ENCODE data around the gene RAMP2.
"Not testable (repeated sequence)": the region's sequence is repeated elsewhere in the genome, so short reads cannot be mapped to it uniquely, and the experiment has no call there.

The RAMP2 gene

DNA sequence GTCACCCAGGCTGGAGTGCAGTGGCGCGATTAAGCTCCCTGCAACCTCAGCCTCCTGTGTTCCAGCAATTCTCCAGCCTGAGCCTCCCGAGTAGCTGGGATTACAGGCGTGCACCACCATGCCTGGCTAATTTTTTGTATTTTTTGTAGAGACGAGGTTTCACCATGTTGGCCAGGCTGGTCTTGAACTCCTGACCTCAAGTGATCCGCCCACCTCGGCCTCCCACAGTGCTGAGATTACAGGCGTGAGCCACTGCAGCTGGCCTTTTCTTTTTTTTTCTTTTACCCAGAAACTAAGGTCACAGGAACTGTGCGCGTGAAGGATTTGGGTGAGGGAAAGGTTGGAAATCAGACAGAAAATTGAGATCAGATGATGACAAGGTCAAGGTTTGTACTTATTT is 8.9 kb downstream of the RAMP2 start:
- not testable (repeated sequence) for DNase-seq

DNA sequence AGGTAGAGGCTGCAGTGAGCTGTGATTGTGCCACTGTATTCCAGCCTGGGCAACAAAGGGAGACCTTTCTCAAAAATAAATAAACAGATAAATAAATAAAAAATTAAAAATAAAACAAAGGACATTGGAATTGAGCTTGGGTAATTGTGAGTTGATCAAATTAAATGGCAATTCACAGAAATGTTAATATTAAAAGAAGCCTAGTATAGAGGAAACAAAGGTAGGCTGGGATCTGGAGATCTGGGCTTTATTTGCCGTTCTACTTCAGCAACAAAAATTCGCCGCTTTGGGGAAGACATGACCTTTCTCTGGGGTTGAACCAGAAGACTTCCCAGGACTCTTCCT is 11.9 kb downstream of the RAMP2 start:
- no peak for DNase-seq

DNA sequence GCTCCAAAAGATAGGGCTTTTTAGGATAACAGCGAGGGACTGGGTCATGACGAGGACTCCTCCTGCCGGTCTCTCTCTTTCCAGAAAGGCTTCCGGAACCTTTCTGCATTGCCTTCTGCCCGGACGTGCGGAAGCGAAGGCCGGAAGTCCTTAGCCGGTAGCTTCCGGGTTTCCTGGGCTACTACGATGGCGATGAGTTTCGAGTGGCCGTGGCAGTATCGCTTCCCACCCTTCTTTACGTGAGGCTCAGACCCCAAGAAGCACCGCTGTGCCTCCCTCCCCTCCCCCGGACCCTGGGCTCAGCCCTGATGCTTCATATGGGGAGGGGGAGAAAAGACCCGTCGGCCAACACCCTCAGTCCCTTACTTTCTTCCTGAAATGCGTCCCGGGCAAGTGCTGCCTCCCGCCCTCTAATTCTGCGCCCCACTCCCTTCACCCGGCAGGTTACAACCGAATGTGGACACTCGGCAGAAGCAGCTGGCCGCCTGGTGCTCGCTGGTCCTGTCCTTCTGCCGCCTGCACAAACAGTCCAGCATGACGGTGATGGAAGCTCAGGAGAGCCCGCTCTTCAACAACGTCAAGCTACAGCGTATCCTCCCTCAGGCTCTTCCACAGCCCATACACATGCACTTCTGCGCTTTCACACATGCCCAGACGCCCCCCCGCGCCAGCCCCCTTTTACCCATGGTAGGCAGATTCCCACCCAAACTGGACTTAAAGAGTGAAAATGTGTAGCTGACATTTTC is 12.4 kb downstream of the RAMP2 start, which contains the start of gene VPS25:
Gene VPS25 (plus strand): TSS at position 160 of the 746 bp plus-strand sequence. CDS start 27 bp downstream, at position 187.
- peak; percentile 86 for DNase-seq

DNA sequence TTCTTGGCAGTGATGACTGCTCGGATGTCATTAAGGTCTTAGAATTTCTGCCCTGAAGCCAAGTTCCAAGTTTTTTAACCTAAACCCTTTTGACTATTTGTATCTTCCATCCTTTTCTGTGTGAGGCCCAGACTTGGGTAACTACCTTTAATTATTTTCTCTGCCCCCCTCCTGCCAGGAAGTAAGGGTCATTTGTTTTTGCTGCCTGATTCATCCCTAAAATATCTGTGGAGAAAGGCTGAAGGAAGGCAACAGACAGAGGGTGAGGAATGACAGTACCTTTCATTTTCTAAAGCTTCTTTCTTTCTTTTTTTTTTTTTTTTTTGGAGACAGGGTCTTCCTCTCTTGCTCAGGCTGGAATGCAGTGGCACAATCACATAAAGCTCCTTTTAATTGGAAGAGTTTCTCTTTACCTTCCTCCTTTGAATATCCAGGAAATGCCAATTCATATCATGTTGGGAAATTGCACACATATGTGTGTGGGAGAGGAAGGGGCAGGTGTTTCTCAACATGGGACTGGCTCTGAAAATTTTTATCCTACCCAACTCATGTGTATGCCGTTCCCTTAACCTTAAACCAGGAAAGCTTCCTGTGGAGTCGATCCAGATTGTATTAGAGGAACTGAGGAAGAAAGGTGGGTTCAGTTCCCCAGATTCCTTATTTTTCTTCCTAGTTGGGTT is 13.2 kb downstream of the RAMP2 start:
- peak; percentile 56 for DNase-seq

DNA sequence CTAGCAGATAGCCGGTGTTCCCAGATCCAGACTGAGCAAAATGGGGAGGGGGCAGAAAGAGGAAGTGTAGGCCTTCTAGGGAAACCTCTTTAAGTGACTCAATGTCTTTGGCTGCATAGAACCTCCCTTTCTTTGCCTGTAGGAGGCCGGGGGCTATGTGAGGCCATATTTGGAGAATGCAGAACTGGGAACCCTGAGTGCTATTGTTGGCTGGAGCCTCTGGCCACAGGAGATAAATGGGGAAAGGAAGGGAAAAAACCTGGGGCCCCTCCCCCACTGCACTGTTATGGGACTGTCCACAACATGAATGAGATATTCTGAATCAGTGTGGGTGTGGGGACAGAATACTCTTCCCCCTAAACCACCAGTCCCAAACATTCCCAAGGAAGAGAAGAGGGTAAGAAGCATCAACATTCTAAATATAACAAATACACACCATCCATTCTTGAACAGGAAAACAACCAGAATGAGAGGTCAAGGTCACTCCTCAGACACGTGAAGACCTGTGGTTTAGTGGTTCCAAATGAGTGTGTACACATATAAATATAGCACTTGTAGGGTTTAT is 14.6 kb downstream of the RAMP2 start:
- peak; percentile 25 for DNase-seq

DNA sequence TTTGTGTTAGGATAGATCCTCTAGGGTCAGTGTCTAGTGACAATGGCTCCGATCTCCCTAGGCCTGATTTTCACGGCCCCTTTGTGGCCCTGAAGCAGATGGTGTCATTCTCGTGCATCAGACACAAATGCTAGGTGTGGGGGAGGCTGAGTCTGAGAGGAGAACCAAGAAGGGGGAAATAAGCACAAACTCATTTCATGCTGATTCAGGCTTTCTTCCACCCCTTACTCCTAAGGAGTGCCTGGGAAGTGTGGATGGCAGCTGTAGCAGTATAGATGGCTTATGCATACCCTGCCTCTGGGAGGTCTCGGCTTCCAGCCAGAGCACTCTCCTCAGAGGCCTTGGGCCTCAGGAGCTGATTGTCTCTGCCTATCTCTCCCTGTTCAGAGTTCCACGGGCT is 17.5 kb downstream of the RAMP2 start:
- no peak for DNase-seq

DNA sequence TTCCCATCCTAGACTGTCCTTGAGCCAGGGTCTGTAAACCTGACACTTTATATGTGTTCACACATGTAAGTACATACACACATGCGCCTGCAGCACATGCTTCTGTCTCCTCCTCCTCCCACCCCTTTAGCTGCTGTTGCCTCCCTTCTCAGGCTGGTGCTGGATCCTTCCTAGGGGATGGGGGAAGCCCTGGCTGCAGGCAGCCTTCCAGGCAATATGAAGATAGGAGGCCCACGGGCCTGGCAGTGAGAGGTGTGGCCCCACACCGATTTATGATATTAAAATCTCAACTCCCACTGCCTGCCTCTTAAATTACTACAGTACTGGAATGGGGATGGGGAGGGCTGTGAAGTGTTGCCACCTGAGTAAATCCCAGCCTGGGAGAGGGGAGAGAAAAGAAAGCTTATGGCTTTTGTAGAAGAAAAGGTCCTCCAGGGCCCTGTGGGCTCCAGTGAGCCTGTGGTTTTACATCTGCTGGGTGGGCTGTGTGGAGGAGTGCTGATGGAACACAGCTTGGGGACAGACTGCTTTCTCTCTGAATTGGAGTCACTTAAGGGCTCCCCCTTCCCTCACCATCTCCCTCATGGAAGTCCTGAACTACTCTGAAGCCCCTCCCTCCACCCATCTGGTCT is 18.4 kb downstream of the RAMP2 start:
- DNase-seq, result peak; percentile 31

DNA sequence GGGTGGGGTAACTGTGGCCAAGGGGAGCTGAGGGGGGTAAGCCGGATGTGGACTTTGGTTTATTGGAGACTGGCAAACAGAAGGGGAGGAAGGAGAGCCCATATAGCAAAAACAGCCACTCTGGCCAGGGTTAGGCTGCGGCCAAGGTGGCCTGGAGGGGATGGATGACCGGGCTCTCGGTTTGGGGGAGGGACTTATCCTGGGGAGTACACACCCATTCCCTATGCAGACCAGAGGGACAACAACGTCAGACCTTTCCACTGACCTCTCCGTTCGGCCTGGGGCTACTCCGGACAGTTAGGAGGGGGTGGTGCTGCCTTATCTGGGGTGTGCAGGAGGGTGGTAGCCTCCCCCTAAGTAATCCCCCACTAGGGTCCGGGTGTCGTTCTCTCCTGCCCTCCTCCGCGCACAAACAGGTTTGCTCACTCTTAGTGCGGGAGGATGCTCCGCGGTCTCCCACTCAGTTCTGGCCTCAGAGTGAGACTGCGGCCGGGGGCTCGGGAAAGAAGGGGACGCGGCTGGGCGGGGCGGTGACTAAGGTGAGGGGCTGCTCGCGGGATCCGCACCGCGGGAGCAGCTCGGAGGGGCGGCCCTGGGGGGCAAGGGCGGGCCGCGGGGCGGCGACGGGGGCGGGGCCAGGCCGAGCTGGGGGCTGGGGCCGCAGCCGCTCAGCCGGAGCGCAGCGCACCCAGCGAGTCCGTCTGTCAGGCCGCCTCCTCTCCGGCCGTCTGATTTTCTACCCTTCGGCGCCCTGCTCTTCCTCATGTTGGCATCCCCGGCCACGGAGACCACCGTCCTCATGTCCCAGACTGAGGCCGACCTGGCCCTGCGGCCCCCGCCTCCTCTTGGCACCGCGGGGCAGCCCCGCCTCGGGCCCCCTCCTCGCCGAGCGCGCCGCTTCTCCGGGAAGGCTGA is 19.2 kb downstream of the RAMP2 start, which contains the start of gene WNK4:
Gene WNK4 (plus strand): TSS at position 675 of the 915 bp plus-strand sequence. CDS start 89 bp downstream, at position 764.
- peak; percentile 53 for DNase-seq

DNA sequence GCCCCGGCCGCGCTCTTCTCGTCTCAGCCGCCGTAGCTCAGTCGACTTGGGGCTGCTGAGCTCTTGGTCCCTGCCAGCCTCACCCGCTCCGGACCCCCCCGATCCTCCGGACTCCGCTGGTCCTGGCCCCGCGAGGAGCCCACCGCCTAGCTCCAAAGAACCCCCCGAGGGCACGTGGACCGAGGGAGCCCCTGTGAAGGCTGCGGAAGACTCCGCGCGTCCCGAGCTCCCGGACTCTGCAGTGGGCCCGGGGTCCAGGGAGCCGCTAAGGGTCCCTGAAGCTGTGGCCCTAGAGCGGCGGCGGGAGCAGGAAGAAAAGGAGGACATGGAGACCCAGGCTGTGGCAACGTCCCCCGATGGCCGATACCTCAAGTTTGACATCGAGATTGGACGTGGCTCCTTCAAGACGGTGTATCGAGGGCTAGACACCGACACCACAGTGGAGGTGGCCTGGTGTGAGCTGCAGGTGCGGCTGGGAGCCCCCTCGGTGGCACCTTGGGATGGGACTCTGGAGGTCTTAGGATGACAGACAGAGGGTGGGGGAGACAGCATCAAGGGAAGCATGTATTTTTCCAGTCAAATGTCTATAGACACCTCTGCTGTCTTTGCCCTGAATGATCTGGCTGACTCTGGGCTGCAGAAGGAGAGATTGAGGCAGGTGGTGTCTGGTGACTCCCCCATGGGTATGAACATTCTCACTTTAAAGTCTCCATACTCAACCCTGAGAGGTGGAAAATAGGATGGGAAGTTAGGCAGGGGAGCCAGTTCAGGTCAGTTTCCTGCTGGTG is 20.0 kb downstream of the RAMP2 start:
- DNase-seq, result no peak

DNA sequence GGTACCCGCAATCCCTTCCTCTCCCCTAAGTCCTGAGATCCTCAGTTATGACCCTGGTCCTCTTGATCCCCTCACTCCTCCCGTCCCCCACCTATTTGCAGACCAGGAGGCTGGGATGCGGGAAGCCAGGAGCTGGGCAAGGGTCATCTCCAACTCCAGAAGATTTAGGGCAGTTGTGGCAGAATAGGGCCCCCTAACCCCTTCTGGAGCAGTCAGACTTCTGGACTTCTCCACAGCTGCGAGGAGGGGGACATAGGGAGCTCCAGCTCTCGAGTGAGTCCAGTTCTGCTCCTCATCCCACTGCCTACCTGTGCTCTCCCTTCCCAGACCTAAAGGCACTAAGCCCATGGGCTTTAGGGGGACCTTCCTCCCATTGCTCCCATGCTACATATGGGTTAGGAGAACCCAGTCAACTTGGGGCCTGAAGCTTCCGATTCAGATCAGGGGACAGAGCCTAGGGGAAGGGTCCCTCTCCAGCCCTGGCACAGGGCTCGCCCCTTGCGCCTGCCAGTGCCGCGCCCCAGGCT is 20.7 kb downstream of the RAMP2 start:
- DNase-seq, result no peak

DNA sequence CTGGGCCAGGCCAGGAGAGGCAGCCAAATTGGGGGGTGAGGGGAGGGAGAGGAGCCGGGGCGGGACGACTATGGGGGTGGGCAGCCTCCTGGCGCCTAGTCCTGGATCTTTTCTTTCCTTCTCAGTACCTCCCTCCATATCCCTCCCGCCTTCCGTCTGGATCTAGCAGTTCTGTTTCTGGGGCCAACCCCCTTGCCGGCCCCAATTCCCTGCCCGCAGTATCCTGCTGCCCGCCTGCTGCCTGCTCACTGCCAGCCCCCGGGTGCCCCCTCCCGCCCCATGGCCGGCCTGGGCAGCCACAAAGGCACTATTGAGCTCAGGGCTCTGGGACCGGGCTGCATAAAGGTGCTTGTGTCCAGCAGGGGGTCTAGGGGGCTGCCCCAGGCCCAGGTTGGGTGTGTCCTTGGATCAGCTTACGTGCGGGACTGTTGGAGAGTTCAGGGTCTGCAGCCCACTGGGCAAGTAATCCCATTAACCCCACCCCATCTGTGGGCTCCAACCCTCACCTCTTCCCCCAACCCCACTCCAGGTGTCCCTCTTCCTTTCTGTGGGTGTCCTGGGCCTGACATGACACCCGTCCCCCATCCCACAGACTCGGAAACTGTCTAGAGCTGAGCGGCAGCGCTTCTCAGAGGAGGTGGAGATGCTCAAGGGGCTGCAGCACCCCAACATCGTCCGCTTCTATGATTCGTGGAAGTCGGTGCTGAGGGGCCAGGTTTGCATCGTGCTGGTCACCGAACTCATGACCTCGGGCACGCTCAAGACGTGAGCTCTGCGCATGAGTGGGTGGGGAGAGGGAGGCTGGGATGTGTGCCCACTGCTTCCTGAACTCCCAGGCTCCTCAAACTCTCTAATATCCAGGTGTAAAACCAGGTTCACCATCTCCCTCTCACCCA is 21.4 kb downstream of the RAMP2 start:
- peak; percentile 29 for DNase-seq

DNA sequence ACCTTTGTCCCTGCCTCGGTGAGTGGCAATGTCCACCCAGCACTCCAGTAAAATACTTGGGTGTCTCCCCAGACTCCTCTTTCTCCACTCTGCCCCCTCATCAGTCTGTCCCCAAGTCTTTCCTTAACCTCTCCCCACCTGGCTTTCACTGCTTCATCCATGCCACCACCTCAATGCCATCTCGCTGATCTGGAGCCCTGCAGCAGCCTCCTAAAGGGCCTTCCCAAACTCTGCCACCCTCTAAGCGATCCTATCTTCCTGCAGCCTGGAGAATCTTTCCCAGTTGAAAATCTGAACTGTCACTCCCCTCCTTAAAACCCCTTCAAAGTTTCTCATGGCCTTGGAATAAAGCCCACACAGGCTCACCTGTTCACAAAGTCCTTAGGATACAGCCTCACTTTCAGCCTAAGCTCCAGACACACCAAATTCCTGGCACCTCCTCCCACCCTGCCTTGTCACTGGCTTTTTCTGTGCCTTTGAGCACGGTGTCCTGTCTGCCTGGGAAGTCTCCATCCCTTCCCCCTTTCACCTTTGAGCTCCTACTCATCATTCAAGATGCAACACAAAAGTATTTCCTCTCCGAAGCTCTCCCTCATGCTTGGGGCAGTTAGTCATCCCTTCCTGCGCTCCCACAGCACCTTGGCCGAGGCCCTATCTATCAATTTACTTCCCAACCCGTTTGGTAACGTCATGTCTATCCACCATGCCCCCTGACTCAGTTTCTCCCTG is 22.2 kb downstream of the RAMP2 start:
- peak; percentile 88 for DNase-seq

DNA sequence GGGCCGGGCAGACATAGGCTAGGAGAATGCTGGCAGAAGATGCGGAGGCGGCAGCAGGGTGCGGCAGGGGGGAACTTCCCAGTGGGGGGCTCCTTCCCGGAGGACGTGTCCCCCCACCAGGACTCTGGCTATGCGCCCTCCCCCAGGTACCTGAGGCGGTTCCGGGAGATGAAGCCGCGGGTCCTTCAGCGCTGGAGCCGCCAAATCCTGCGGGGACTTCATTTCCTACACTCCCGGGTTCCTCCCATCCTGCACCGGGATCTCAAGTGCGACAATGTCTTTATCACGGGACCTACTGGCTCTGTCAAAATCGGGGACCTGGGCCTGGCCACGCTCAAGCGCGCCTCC is 22.7 kb downstream of the RAMP2 start:
- DNase-seq, result no peak

DNA sequence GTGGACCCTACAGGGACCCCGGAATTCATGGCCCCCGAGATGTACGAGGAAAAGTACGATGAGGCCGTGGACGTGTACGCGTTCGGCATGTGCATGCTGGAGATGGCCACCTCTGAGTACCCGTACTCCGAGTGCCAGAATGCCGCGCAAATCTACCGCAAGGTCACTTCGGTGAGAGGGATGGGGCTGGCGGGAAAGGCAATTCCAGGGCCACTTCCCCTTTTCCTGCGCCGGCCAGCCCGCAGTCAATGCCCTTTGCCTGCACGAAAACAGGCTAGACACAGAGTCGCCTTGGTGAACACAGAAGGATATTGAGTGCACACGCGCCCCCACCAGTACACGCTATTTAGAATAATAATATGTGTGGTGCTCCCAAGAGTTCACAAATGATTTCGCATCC is 23.4 kb downstream of the RAMP2 start:
- DNase-seq, result peak; percentile 25

DNA sequence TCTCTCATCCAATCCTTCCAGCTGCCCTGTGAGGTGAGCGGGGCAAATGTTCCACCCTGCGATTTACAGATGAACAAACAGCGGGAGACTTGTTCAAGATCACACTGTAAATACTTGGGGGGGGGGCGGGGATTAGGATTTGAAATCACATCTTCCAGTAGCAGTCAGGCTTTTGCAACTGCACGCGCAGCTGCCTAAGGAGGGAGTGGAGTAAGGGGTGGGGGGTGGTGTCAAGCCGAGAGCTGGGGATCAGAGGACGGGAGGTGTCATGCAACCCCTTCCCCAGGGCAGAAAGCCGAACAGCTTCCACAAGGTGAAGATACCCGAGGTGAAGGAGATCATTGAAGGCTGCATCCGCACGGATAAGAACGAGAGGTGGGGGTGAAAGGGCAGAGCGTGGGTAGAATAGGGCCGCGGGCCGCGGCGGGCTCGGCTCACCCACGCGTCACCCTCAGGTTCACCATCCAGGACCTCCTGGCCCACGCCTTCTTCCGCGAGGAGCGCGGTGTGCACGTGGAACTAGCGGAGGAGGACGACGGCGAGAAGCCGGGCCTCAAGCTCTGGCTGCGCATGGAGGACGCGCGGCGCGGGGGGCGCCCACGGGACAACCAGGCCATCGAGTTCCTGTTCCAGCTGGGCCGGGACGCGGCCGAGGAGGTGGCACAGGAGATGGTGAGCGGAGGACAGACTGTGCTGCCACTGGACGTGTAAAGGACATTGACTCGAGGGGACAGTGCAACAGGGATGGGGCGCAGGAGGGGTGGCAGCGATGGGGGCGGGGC is 24.0 kb downstream of the RAMP2 start:
- DNase-seq, result peak; percentile 25

DNA sequence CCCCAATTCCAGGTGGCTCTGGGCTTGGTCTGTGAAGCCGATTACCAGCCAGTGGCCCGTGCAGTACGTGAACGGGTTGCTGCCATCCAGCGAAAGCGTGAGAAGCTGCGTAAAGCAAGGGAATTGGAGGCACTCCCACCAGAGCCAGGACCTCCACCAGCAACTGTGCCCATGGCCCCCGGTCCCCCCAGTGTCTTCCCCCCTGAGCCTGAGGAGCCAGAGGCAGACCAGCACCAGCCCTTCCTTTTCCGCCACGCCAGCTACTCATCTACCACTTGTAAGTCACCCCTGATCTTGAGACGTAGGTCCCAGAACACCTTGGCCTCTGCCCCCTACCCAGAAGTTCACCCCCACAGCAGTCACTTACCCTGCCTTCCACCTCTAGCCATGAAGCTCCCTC is 26.2 kb downstream of the RAMP2 start:
- DNase-seq, result no peak

DNA sequence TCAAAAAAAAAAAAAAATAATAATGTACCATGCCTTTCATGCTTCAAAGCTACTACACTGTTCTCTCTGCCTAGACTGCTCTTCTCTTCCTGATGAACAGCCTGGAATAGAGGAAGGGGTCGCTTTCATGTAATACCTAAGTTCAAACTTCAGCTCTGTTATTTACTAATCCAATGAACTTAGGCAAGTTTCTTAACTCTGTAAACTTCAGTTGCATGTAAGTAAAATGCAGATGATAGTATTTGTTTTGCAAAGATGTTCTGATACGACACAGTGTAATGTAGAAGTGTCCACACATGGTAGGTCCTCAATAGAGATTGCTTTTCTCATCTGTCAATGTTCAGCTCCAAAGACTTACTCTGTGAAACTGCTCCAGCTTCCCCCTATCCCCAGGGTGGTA is 30.9 kb downstream of the RAMP2 start:
- no peak for DNase-seq

DNA sequence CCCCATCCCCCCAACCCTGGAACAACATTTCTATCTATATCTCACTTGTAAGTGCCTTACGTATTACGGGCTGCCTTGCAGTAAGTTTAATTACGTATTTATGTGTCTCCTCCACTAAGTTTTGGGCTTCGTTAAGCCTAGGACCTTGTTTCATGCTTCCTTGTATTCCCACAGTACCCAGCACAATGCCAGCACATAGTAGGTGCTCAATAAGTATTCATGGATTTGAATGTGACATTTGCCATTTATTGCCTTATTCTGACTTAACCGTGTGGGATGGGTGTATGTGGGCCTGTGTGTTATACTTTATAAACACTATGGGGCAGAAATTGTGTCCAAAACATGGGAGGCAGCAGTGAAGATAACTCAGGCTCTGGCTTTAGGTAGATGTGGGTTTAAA is 31.5 kb downstream of the RAMP2 start:
- no peak for DNase-seq

DNA sequence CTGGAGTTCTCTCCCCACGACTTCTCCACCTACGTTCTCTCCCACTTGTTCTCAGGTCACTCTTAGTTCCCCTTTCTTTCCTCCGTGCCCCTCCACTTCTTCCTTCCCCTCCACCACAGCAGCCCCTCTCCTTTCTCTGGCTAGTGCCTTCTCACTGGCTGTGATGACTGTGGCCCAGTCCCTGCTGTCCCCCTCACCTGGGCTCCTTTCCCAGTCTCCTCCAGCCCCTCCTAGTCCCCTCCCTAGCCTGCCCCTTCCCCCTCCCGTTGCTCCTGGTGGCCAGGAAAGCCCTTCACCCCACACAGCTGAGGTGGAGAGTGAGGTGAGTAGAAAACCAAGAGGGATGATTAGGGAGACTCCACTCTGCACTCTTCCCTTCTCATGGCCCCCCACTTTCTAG is 34.0 kb downstream of the RAMP2 start:
- no peak for DNase-seq
